Coronary artery (tissue), 2 donors: ENCODE data around the gene NUTM2F.
"Not testable (repeated sequence)": the region's sequence is repeated elsewhere in the genome, so short reads cannot be mapped to it uniquely, and the experiment has no call there.

ENCODE experiments used
- DNase-seq: peaks from one replicate; pipeline ENCODE4 v3.0.0-alpha.2; 2017; ENCODE audit warnings: low spot score
- H3K27ac ChIP-seq, 2 donors: fragments of 200-600 bp; sonication (generic); one replicate each; pipeline ENCODE4 v1.5.1; 2016 to 2019
- H3K4me3 ChIP-seq: fragments of 200-600 bp; sonication (generic); 2 replicates; pipeline ENCODE4 v1.5.1; 2016; ENCODE audit warnings: mild to moderate bottlenecking, moderate library complexity
- TF ChIP-seq, protein P1 (sequence below): fragments of 200-600 bp; sonication (generic); IDR thresholded peaks from one replicate; pipeline ENCODE4 v1.5.1; 2019; ENCODE audit warnings: antibody characterized with exemption

NUTM2F gene

GRCh38 chr9:94322342-94322940 lies 6.0 kb downstream of the NUTM2F start:
- DNase-seq, H3K27ac ChIP-seq: not testable (repeated sequence)

GRCh38 chr9:94317949-94318657 lies 10.3 kb downstream of the NUTM2F start:
- not testable (repeated sequence) for H3K27ac ChIP-seq, H3K4me3 ChIP-seq, DNase-seq

More at GRCh38 chr9:94322342-94322940, 6.0 kb downstream of the NUTM2F start:
- H3K4me3 ChIP-seq: not testable (repeated sequence)

DNA sequence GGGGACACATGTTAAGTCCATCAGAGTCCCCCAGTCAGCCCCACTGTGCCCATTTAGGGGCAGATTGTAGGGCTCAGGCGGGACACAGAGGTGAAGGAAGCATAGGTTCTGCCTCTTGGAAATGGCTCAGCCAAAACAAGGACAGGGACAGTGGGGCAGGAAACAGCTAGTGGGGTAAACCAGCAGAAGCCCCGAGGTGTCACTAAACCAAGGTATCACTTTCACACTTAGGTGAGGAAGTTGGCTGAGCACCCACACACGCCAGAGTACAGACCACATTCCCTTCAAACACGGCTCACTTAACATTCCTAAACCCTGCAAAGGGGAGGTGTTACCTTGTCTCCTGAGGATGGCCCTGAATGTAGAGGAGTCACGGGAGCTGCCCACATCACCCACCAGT lies 12.2 kb downstream of the NUTM2F start:
- H3K27ac ChIP-seq, H3K4me3 ChIP-seq, DNase-seq: not testable (repeated sequence)

GRCh38 chr9:94315034-94315984 lies 13.1 kb downstream of the NUTM2F start:
- not testable (repeated sequence) for DNase-seq, H3K4me3 ChIP-seq, H3K27ac ChIP-seq

DNA sequence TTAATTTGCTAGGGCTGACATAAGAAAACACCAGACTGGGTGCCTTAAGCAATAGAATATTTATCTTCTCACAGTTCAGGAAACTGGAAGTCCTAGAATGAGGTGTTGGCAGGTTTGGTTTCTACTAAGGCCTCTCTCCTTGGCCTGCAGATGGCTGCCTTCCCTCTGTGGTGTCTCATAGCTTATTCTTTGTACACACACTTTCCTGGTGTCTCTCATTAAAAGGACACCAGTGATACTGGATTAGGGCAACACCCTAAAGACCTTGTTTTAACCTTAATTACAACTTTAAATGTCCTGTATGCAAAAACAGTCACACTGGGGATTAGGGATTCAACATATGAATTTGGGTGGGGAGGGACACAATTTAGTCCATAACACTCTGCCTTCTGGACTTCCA lies 25.1 kb downstream of the NUTM2F start:
- no peak overlapping the region for H3K27ac ChIP-seq
- no peak for DNase-seq
- no peak overlapping the region for H3K4me3 ChIP-seq
- TF ChIP-seq, protein P1, sequence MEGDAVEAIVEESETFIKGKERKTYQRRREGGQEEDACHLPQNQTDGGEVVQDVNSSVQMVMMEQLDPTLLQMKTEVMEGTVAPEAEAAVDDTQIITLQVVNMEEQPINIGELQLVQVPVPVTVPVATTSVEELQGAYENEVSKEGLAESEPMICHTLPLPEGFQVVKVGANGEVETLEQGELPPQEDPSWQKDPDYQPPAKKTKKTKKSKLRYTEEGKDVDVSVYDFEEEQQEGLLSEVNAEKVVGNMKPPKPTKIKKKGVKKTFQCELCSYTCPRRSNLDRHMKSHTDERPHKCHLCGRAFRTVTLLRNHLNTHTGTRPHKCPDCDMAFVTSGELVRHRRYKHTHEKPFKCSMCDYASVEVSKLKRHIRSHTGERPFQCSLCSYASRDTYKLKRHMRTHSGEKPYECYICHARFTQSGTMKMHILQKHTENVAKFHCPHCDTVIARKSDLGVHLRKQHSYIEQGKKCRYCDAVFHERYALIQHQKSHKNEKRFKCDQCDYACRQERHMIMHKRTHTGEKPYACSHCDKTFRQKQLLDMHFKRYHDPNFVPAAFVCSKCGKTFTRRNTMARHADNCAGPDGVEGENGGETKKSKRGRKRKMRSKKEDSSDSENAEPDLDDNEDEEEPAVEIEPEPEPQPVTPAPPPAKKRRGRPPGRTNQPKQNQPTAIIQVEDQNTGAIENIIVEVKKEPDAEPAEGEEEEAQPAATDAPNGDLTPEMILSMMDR: no peak

GRCh38 chr9:94302426-94302825 lies 26.0 kb downstream of the NUTM2F start:
- TF ChIP-seq, protein P1: no peak
- H3K4me3 ChIP-seq: no peak overlapping the region
- no peak overlapping the region for H3K27ac ChIP-seq
- DNase-seq: no peak

GRCh38 chr9:94301583-94301982 lies 26.9 kb downstream of the NUTM2F start:
- TF ChIP-seq, protein P1: no peak
- DNase-seq: no peak
- H3K27ac ChIP-seq: no peak overlapping the region

DNA sequence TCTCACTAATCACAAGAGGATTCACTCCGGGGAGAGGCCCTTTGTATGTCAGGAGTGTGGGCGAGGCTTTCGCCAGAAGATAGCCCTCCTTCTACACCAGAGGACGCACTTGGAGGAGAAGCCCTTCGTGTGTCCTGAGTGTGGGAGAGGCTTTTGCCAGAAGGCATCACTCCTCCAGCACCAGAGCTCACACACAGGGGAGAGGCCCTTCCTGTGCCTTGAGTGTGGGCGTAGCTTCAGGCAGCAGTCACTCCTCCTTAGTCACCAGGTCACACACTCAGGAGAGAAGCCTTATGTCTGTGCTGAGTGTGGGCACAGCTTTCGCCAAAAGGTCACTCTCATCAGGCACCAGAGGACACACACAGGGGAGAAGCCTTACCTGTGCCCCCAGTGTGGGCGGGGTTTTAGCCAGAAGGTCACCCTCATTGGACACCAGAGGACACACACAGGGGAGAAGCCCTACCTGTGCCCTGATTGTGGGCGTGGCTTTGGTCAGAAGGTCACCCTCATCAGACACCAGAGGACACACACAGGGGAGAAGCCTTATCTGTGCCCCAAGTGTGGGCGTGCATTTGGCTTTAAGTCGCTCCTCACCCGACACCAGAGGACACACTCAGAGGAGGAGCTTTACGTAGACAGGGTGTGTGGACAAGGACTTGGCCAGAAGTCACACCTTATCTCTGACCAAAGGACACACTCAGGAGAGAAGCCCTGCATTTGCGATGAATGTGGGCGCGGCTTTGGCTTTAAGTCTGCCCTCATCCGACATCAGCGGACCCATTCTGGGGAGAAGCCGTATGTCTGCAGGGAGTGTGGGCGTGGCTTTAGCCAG lies 27.8 kb downstream of the NUTM2F start:
- TF ChIP-seq, protein P1: no peak
- H3K27ac ChIP-seq: no peak overlapping the region
- no peak for DNase-seq
- no peak overlapping the region for H3K4me3 ChIP-seq

More at GRCh38 chr9:94301583-94301982, 26.9 kb downstream of the NUTM2F start:
- no peak overlapping the region for H3K4me3 ChIP-seq
